GM13976 (cell line): ENCODE results near the gene DOLPP1.

Source experiments
- DNase-seq: peaks from one replicate; pipeline ENCODE4 v3.0.0; 2012; ENCODE audit warnings: low spot score
- in situ Hi-C: fragments of 300-500 bp; cut with MboI; formaldehyde crosslinking; loops from one replicate; pipeline ENCODE4 v1.12.0; 2022; ENCODE audit warnings: low sequenced_read_pairs, mixed read lengths, inconsistent platforms; ENCODE audit not compliant: unreplicated experiment
- TF ChIP-seq, protein P1 (sequence below): IDR thresholded peaks from 2 replicates; pipeline ENCODE4 v1.5.1; 2012; ENCODE audit warnings: borderline replicate concordance, mild to moderate bottlenecking; ENCODE audit not compliant: insufficient read depth; ENCODE audit errors: extremely low read depth, missing control alignments, control extremely low read depth

DOLPP1 gene

GRCh38 chr9:129053020-129053419, 27.9 kb upstream of the DOLPP1 start:
- in situ Hi-C loops, result no loop called here
- TF ChIP-seq, protein P1, sequence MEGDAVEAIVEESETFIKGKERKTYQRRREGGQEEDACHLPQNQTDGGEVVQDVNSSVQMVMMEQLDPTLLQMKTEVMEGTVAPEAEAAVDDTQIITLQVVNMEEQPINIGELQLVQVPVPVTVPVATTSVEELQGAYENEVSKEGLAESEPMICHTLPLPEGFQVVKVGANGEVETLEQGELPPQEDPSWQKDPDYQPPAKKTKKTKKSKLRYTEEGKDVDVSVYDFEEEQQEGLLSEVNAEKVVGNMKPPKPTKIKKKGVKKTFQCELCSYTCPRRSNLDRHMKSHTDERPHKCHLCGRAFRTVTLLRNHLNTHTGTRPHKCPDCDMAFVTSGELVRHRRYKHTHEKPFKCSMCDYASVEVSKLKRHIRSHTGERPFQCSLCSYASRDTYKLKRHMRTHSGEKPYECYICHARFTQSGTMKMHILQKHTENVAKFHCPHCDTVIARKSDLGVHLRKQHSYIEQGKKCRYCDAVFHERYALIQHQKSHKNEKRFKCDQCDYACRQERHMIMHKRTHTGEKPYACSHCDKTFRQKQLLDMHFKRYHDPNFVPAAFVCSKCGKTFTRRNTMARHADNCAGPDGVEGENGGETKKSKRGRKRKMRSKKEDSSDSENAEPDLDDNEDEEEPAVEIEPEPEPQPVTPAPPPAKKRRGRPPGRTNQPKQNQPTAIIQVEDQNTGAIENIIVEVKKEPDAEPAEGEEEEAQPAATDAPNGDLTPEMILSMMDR, result no peak
- DNase-seq, result no peak

- TF ChIP-seq, protein P1, result no peak
- in situ Hi-C loops, result no loop called here
- DNase-seq, result no peak
Measured at GRCh38 chr9:129054163-129054851, 26.6 kb upstream of the DOLPP1 start.

DNA sequence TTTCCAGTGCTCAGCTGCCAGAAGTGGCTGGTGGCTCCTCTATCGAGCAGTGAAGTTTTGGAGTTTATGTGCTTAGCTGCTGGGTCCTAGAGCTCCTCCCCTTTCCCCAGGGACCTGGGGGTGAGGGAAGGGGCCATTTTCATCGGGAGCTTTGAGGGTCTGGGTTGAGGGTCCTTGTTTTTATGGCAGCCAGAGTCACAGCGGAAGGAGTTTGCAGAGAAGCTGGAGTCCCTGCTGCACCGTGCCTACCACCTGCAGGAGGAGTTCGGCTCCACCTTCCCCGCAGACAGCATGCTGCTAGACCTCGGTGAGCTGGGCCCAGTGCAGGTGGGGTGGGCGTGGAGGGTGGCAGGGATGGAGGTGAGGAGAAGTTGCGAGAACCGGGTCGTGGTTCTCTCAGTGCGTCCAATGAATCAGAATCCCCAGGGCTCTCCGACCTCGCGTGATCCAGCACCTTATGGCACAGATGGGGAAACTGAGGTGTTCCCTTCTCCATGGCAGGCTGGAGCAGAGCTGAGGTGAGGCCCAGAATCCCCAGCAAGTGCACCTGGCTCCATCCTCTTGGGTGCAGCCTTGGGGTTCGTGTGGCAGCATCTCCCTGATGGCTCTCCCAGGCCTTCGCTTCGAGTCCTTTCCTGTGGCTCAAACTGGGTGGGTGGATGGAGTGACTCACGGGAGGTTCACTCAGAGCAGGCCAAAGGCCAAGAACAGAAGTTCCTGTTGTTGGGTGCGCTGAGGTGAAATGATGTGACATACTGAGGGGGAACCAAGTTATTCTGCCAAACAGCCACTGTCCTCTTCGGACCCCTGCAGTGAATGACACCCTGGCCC, 21.7 kb upstream of the DOLPP1 start:
- in situ Hi-C loops, result no loop called here
- TF ChIP-seq, protein P1, result no peak
- no peak for DNase-seq

DNA sequence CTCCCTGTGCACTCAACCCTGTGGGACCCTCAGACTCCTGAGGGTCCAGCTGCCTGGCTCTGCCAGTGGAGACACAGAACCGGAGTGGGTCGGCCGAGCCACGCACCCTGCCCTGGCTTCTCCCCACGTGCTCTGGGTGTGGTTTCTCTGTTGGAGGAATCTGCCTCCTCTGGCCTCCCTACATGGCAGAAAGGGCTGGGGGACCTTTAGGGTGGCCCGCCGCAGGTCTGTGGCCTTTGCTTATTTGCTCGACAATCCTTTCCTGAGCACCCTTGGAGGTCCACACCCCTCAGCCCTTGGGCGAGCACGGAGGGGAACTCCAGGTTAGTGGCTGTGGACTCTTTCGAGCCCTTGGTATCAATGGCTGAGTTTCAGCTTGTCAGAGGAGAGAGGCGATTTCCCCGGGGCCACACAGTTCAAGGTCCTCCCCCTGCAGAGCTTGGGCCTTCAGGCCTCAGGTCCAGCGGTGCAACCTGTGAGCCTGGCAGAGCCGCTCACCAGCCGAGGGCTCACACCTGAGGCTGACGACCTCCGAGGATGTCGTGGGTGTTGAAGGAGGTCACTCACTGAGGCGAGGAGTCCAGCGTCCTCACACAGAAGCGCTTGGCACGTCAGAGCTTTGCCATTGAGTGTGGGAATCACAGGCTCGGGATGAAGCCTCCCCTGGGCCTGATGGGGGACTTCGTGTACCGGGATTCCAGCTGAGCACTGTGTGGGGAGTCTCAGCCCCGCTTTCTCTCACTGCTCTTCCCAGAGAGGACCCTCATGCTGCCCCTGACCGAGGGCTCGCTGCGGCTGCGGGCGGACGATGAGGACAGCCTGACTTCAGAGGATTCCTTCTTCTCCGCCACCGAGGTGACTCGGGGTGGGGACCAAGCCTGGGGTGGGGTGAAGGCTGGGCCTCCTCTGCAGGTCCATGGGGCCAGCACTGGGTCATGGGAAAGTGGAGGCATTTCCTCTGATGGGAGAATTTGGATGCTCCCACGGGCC, 20.8 kb upstream of the DOLPP1 start:
- in situ Hi-C loops, result no loop called here
- TF ChIP-seq, protein P1, result no peak
- DNase-seq, result no peak

- DNase-seq, result no peak
- TF ChIP-seq, protein P1, result no peak
- in situ Hi-C loops, result no loop called here
Measured at GRCh38 chr9:129060991-129061390, 19.9 kb upstream of the DOLPP1 start.

- TF ChIP-seq, protein P1, result no peak
- DNase-seq, result no peak
- in situ Hi-C loops, result no loop called here
Measured at GRCh38 chr9:129063061-129063460, 17.9 kb upstream of the DOLPP1 start.
